Measurements from ENCODE around the gene C5orf46.
A peak's percentile ranks its signal among the peaks of the same experiment; 100 is the strongest.

Gene C5orf46

GRCh38 chr5:147892696-147893296 lies 13.5 kb downstream of the C5orf46 start:
- Histone ChIP-seq H3K27me3 (replicated peaks) (no peaks in the 10 kb centered on the region), H3K4me3 (ENCODE audit: low read depth, low read length) (no peak overlapping the region), H3K36me3 (replicated peaks) (no peaks in the 10 kb centered on the region), H3K27ac (no peak overlapping the region)
- TF ChIP-seq, protein P1, sequence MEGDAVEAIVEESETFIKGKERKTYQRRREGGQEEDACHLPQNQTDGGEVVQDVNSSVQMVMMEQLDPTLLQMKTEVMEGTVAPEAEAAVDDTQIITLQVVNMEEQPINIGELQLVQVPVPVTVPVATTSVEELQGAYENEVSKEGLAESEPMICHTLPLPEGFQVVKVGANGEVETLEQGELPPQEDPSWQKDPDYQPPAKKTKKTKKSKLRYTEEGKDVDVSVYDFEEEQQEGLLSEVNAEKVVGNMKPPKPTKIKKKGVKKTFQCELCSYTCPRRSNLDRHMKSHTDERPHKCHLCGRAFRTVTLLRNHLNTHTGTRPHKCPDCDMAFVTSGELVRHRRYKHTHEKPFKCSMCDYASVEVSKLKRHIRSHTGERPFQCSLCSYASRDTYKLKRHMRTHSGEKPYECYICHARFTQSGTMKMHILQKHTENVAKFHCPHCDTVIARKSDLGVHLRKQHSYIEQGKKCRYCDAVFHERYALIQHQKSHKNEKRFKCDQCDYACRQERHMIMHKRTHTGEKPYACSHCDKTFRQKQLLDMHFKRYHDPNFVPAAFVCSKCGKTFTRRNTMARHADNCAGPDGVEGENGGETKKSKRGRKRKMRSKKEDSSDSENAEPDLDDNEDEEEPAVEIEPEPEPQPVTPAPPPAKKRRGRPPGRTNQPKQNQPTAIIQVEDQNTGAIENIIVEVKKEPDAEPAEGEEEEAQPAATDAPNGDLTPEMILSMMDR (IDR thresholded peaks at IDR 0.05; ENCODE audit: low read depth, low read length, missing control alignments): no peak
- no peak for DNase-seq
- in situ Hi-C loops (cut with HindIII; ENCODE audit: low pct_ligation_motif_present, low sequenced_read_pairs): no loop called here

DNA sequence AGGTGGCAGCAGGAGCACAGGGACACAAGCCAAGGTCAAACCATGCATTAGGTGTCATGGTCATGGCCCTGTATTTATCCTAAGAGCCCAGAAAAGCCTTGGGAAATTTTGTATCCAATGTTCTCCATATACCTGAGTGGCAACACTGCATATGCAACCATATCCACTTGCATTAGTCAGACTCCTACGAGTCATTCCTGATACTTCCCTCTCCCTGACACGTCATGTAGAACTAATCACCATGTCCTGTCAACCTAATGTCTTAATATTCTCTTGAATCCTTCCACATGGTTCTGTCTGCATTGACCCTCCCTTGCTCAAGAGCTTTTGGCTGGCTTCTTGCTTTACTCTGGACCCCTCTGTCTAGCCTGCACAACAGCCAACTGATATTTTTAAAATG lies 18.4 kb downstream of the C5orf46 start:
- in situ Hi-C loops (cut with HindIII; ENCODE audit: low pct_ligation_motif_present, low sequenced_read_pairs): no loop called here
- Histone ChIP-seq H3K27me3 (replicated peaks) (no peaks in the 10 kb centered on the region), H3K36me3 (replicated peaks) (no peaks in the 10 kb centered on the region), H3K27ac (no peak overlapping the region), H3K4me3 (ENCODE audit: low read depth, low read length) (no peak overlapping the region)
- TF ChIP-seq, protein P1 (IDR thresholded peaks at IDR 0.05; ENCODE audit: low read depth, low read length, missing control alignments): no peak
- DNase-seq: no peak

GRCh38 chr5:147887026-147887627 lies 19.2 kb downstream of the C5orf46 start:
- Histone ChIP-seq H3K27me3 (replicated peaks) (no peaks in the 10 kb centered on the region), H3K27ac (no peak overlapping the region), H3K36me3 (replicated peaks) (no peaks in the 10 kb centered on the region), H3K4me3 (ENCODE audit: low read depth, low read length) (no peak overlapping the region)
- in situ Hi-C loops (cut with HindIII; ENCODE audit: low pct_ligation_motif_present, low sequenced_read_pairs): no loop called here
- TF ChIP-seq, protein P1 (IDR thresholded peaks at IDR 0.05; ENCODE audit: low read depth, low read length, missing control alignments): peak; percentile 71
- DNase-seq: peak; percentile 27

DNA sequence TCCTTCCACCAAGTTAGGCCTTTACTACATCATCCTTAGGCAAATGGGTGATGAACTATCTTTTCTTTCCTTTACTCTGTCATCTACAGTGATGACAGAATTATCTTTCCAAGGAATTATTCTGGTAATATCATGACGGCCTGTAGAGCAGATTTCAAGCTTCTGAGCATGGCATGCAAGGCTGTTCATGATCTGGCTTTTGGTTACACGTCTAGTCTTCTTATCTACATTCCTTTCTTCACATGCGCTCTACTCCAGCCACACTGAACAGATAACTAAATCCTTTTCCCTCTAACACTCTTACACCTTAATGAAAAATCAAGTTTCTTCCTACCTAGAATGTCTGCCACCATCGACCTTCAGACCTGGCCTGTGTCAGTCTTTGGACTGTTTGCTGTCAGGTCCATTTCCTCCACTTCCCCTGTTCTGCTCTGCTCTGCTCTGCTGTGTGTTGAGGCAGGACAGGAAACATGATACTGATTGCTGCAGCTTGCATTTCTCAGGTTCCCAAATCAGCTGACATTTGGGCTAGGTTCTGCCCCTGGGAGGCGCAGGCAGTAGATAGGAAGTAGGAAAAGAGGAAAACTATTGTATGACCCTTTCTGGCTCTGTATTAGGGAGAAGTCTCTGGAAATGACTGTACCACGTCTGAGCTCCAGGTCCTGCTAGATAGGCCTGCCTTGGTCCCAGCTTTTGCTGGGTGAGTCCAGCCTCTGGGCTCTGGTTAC lies 23.6 kb downstream of the C5orf46 start:
- no peaks in the 10 kb centered on the region for H3K27me3 ChIP-seq (replicated peaks)
- in situ Hi-C loops (cut with HindIII; ENCODE audit: low pct_ligation_motif_present, low sequenced_read_pairs): no loop called here
- H3K4me3 ChIP-seq (ENCODE audit: low read depth, low read length): no peak overlapping the region

DNA sequence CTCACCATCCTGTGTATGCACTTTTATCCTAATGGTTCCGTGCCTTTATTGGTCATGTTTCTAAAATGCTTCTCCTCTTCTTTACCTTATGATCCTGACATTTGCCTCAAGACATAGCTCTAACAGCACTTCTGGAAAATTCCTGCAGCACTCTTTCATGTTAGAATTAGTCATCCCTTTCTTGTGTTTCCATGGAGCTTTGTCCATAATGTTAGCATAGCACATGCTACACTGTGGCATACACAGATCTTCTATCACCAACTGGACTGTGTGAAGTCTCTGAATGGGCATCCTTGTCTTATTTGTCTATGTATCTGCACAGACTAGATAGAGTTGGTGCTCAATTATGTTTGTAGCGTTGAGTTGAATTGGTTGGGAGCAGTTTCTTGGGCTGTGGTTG lies 25.9 kb downstream of the C5orf46 start:
- DNase-seq: no peak
- Histone ChIP-seq H3K36me3 (replicated peaks) (no peaks in the 10 kb centered on the region), H3K27ac (no peak overlapping the region), H3K27me3 (replicated peaks) (no peaks in the 10 kb centered on the region), H3K4me3 (ENCODE audit: low read depth, low read length) (no peak overlapping the region)
- TF ChIP-seq, protein P1 (IDR thresholded peaks at IDR 0.05; ENCODE audit: low read depth, low read length, missing control alignments): no peak
- in situ Hi-C loops (cut with HindIII; ENCODE audit: low pct_ligation_motif_present, low sequenced_read_pairs): no loop called here

More for the DNA sequence above, 23.6 kb downstream of the C5orf46 start:
- DNase-seq: peak; percentile 15
- Histone ChIP-seq H3K27ac (no peak overlapping the region), H3K36me3 (replicated peaks) (no peaks in the 10 kb centered on the region)
- TF ChIP-seq, protein P1 (IDR thresholded peaks at IDR 0.05; ENCODE audit: low read depth, low read length, missing control alignments): no peak
